Upper lobe of left lung (tissue), 6 donors: ENCODE data around the gene NEXN. TPM values are rescaled to one million over a fixed set of nuclear protein-coding genes. Genes with fewer than 3 reads are reported as not detected.
"Not testable (repeated sequence)": the region's sequence is repeated elsewhere in the genome, so short reads cannot be mapped to it uniquely, and the experiment has no call there.

Experiments
- ATAC-seq, 2 donors: fragments of 200-7000 bp; cut with Tn5 transposase; one replicate each; pipeline ENCODE4 v1.9.1; 2022; ENCODE audit warnings: mild to moderate bottlenecking in 2 of 2, moderate library complexity in 2 of 2; ENCODE audit not compliant: low FRiP score in 2 of 2
- DNase-seq, 2 donors: peaks; one replicate each; pipeline ENCODE4 v3.0.0-alpha.2; 2019 to 2020
- H3K27ac ChIP-seq, 4 donors: fragments of 200-600 bp; sonication (generic); one replicate each; pipeline ENCODE4 v1.5.1; 2016 to 2019
- H3K27me3 ChIP-seq, 4 donors: fragments of 200-600 bp; sonication (generic); one replicate each; pipeline ENCODE4 v1.5.1; 2017 to 2019
- H3K36me3 ChIP-seq, 4 donors: fragments of 200-600 bp; sonication (generic); one replicate each; pipeline ENCODE4 v1.5.1; 2016 to 2019
- H3K4me1 ChIP-seq, 4 donors: fragments of 200-600 bp; sonication (generic); one replicate each; pipeline ENCODE4 v1.5.1; 2018 to 2019
- H3K4me3 ChIP-seq, 4 donors: fragments of 200-600 bp; sonication (generic); one replicate each; pipeline ENCODE4 v1.5.1; 2017 to 2019; ENCODE audit warnings: mild to moderate bottlenecking in 2 of 4, moderate library complexity in 1 of 4
- H3K9me3 ChIP-seq, 4 donors: fragments of 200-600 bp; sonication (generic); one replicate each; pipeline ENCODE4 v1.5.1; 2018 to 2019
- CTCF ChIP-seq, 6 experiments: fragments of 450-650 bp in 4 of 6; fragments of 200-600 bp in 2 of 6; sonication (generic) in 2 of 6; IDR thresholded peaks; one replicate each; pipeline ENCODE4 v1.5.1; 2016 to 2019; ENCODE audit warnings: antibody characterized with exemption in 6 of 6
- EP300 ChIP-seq, 4 donors: sonication (generic); formaldehyde crosslinking; IDR thresholded peaks; one replicate each; pipeline ENCODE4 v1.5.1; 2017; ENCODE audit warnings: antibody characterized with exemption in 4 of 4, control low read depth in 2 of 4
- POLR2A ChIP-seq, 4 donors: fragments of 450-650 bp; IDR thresholded peaks; one replicate each; pipeline ENCODE4 v1.5.1; 2016 to 2017; ENCODE audit warnings: antibody characterized with exemption in 4 of 4, mild to moderate bottlenecking in 2 of 4
- POLR2AphosphoS5 ChIP-seq, 2 donors: sonication (generic); formaldehyde crosslinking; IDR thresholded peaks; one replicate each; pipeline ENCODE4 v1.5.1; 2017; ENCODE audit warnings: antibody characterized with exemption in 2 of 2
- WGBS, 2 donors: methylation state at CpG; one replicate each; pipeline ENCODE4 v1.1.5; 2017 to 2018; 5-methylcytosine and 5-hydroxymethylcytosine counted together
- total RNA-seq, 6 donors: library from RNA; depleted of rRNA in 4 of 6; stranded (reverse); fragments of >200 nt in 4 of 6; gene quantifications; one replicate each; pipeline versions ENCODE4 v1.1.0 to v1.2.1, GENCODE V29; 2016 to 2021
- donor health status: DM: no; HTN: no; CAD: no; lungs with moderate emphysema.
- donor health status: DM: no; HTN: yes; CAD: no; lungs with severe emphysema.

NEXN gene
- total RNA-seq, 6 donors from 2014 or later, result 13.0 to 60.8 (median 28.2) TPM

DNA sequence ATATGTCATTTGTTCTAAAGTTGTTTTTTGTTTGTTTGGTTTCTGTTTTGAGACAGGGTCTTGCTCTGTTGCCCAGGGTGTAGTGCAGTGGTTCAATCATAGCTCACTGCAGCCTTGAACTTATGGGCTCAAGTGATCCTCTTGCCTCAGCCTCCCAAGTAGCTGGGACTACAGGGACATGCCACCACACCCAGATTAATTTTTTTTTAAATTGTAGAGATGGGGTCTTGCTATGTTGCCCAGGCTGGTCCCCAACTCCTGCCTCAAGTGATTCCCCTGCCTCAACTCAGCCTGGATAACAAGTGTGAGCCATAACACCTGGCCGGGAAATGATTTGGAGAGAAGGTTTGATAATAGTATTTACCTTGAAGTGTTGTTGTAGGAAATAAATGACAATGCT lies 18.2 kb downstream of the NEXN start:
- no peak for TF ChIP-seq CTCF (IDR thresholded peaks at IDR 0.05)
- no peak for TF ChIP-seq EP300 (IDR thresholded peaks at IDR 0.05)
- no peak for TF ChIP-seq POLR2A (IDR thresholded peaks at IDR 0.05)
- no peak for TF ChIP-seq POLR2AphosphoS5 (IDR thresholded peaks at IDR 0.05)
- Histone ChIP-seq H3K9me3 (no peaks in the 10 kb centered on the region), H3K36me3 (no peaks in the 10 kb centered on the region), H3K4me1 (no peaks in the 10 kb centered on the region), H3K27me3 (no peaks in the 10 kb centered on the region), H3K27ac (no peak overlapping the region), H3K4me3 (no peak overlapping the region)
- DNase-seq (no peak), ATAC-seq (no peak)
- WGBS, 2 donors, result 82 to 95% methylated on average over 1 of the region's 1 CpG

- TF ChIP-seq POLR2AphosphoS5 (IDR thresholded peaks at IDR 0.05), result no peak
- TF ChIP-seq CTCF (IDR thresholded peaks at IDR 0.05), result no peak
- TF ChIP-seq EP300 (IDR thresholded peaks at IDR 0.05), result no peak
- no peak for TF ChIP-seq POLR2A (IDR thresholded peaks at IDR 0.05)
- DNase-seq (no peak), ATAC-seq (no peak)
- WGBS, 2 donors, result 86 to 96% methylated on average over 4 of the region's 4 CpGs
- Histone ChIP-seq H3K36me3 (no peaks in the 10 kb centered on the region), H3K4me1 (no peaks in the 10 kb centered on the region), H3K27me3 (no peaks in the 10 kb centered on the region), H3K4me3 (no peak overlapping the region), H3K27ac (no peak overlapping the region), H3K9me3 (no peaks in the 10 kb centered on the region)
These were observed 21.7 kb downstream of the NEXN start for GRCh38 chr1:77910116-77910515.

DNA sequence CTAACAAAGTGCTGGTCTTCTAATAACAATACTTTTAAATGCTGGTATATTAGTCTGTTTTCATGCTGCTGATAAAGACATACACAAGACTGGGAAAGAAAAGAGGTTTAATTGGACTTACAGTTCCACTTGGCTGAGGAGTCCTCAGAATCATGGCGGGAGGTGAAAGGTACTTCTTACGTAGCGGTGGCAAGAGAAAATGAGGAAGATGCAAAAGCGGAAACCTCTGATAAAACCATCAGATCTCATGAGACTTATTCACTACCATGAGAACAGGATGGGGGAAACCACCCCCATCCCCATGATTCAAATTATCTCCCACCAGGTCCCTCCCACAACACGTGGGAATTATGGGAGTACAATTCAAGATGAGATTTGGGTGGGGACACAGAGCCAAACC lies 30.5 kb downstream of the NEXN start:
- H3K4me1 ChIP-seq, DNase-seq, H3K9me3 ChIP-seq, H3K4me3 ChIP-seq, ATAC-seq, H3K27me3 ChIP-seq, H3K27ac ChIP-seq: not testable (repeated sequence)
- WGBS, 2 donors, result 94 to 96% methylated on average over 5 of the region's 5 CpGs
- peaks cover 0 to 12% (median 0%) of the 10 kb centered on the region in 4 donors for H3K36me3 ChIP-seq

GRCh38 chr1:77925518-77925917 lies 37.1 kb downstream of the NEXN start:
- no peak for TF ChIP-seq POLR2AphosphoS5 (IDR thresholded peaks at IDR 0.05)
- TF ChIP-seq EP300 (IDR thresholded peaks at IDR 0.05), result no peak
- no peak for TF ChIP-seq POLR2A (IDR thresholded peaks at IDR 0.05)
- no peak for TF ChIP-seq CTCF (IDR thresholded peaks at IDR 0.05)
- H3K9me3 ChIP-seq, result no peaks in the 10 kb centered on the region
- peaks cover 0 to 14% (median 0%) of the 10 kb centered on the region in 4 donors for H3K36me3 ChIP-seq
- ATAC-seq (no peak), DNase-seq (no peak)
- H3K27ac ChIP-seq, result no peak overlapping the region
- peaks cover 0 to 5% (median 0%) of the 10 kb centered on the region in 4 donors for H3K4me1 ChIP-seq
- no peak overlapping the region for H3K4me3 ChIP-seq
- 74 to 85% methylated on average over 1 of the region's 1 CpG for WGBS, 2 donors
- no peaks in the 10 kb centered on the region for H3K27me3 ChIP-seq

- H3K36me3 ChIP-seq, result peaks cover 0 to 14% (median 0%) of the 10 kb centered on the region in 4 donors
- H3K9me3 ChIP-seq, result no peaks in the 10 kb centered on the region
- TF ChIP-seq EP300 (IDR thresholded peaks at IDR 0.05) (no peak), POLR2AphosphoS5 (IDR thresholded peaks at IDR 0.05) (no peak), CTCF (IDR thresholded peaks at IDR 0.05) (no peak), POLR2A (IDR thresholded peaks at IDR 0.05) (no peak)
- WGBS, 2 donors, result 66 to 70% methylated on average over 2 of the region's 2 CpGs
- no peaks in the 10 kb centered on the region for H3K27me3 ChIP-seq
- H3K27ac ChIP-seq, result no peak overlapping the region
- no peak for DNase-seq
- no peak for ATAC-seq
- peaks cover 0 to 5% (median 0%) of the 10 kb centered on the region in 4 donors for H3K4me1 ChIP-seq
- H3K4me3 ChIP-seq, result no peak overlapping the region
These were observed 37.5 kb downstream of the NEXN start for GRCh38 chr1:77925956-77926355.
